GM21619 (cell line): ENCODE measurements around the gene MAPK4.
"Not testable (repeated sequence)": the region's sequence is repeated elsewhere in the genome, so short reads cannot be mapped to it uniquely, and the experiment has no call there.

Experiments
- ATAC-seq: cut with Tn5 transposase; IDR thresholded peaks from one replicate; pipeline ENCODE4 v1.9.1; 2021; ENCODE audit not compliant: unreplicated experiment

The MAPK4 gene

GRCh38 chr18:50559752-50560680 is at the start of gene MAPK4:
MAPK4 (plus strand) TSS chr18:50560087; CDS start chr18:50663959, 103,872 bp downstream.
- peak; percentile 54 for ATAC-seq

- ATAC-seq, result not testable (repeated sequence)
Observed at GRCh38 chr18:50517277-50517676, 42.6 kb upstream of the MAPK4 start.

- no peak for ATAC-seq
Observed at GRCh38 chr18:50518787-50519546, 40.9 kb upstream of the MAPK4 start.

- no peak for ATAC-seq
Observed at GRCh38 chr18:50523165-50523564, 36.7 kb upstream of the MAPK4 start.

GRCh38 chr18:50527636-50528307 is 32.1 kb upstream of the MAPK4 start:
- ATAC-seq, result no peak

- no peak for ATAC-seq
Observed at GRCh38 chr18:50528806-50529205, 31.1 kb upstream of the MAPK4 start.

GRCh38 chr18:50533822-50534221 is 26.1 kb upstream of the MAPK4 start:
- not testable (repeated sequence) for ATAC-seq

- ATAC-seq, result not testable (repeated sequence)
Observed at GRCh38 chr18:50544476-50544875, 15.4 kb upstream of the MAPK4 start.

- ATAC-seq, result no peak
Observed at GRCh38 chr18:50545936-50546335, 14.0 kb upstream of the MAPK4 start.

- ATAC-seq, result no peak
Observed at GRCh38 chr18:50548160-50548559, 11.7 kb upstream of the MAPK4 start.

- not testable (repeated sequence) for ATAC-seq
Observed at GRCh38 chr18:50551651-50552050, 8.2 kb upstream of the MAPK4 start.

- ATAC-seq, result no peak
Observed at GRCh38 chr18:50558157-50558556, 1.7 kb upstream of the MAPK4 start.

GRCh38 chr18:50558948-50559751 is 737 bp upstream of the MAPK4 start:
- no peak for ATAC-seq

- ATAC-seq, result no peak
Observed at GRCh38 chr18:50560681-50561629, 1.1 kb downstream of the MAPK4 start.

- not testable (repeated sequence) for ATAC-seq
Observed at GRCh38 chr18:50562258-50562657, 2.4 kb downstream of the MAPK4 start.

GRCh38 chr18:50562686-50563085 is 2.8 kb downstream of the MAPK4 start:
- ATAC-seq, result no peak

- ATAC-seq, result no peak
Observed at GRCh38 chr18:50563376-50563775, 3.5 kb downstream of the MAPK4 start.

GRCh38 chr18:50569930-50570329 is 10.0 kb downstream of the MAPK4 start:
- no peak for ATAC-seq

GRCh38 chr18:50571606-50572005 is 11.7 kb downstream of the MAPK4 start:
- ATAC-seq, result no peak
